A549 (cell line): ENCODE measurements around the gene PPA2. TPM values are rescaled to one million over a fixed set of nuclear protein-coding genes. Genes with fewer than 3 reads are reported as not detected.
A peak's percentile ranks its signal among the peaks of the same experiment; 100 is the strongest.

ENCODE experiments used
- ATAC-seq, 2 experiments: fragments of 200-7000 bp in 1 of 2; fragments of >200 bp in 1 of 2; cut with Nextera tagmentation in 1 of 2; cut with Tn5 transposase in 1 of 2; 3 replicates each; pipeline versions ENCODE4 v1.8.0 to v1.9.1; 2018 to 2020; ENCODE audit warnings: mild to moderate bottlenecking in 1 of 2, moderate library complexity in 1 of 2
- CTCF ChIA-PET: fragments of 300-600 bp; sonication (Branson Sonifier 250); formaldehyde crosslinking; extraction: SDS; loops from one replicate; lab custom pipeline; 2021; ENCODE audit warnings: antibody characterized with exemption, inconsistent platforms; lab: Yijun Ruan, JAX
- POLR2A ChIA-PET: fragments of 350-600 bp; formaldehyde crosslinking; extraction: SDS; loops from one replicate; lab custom pipeline; 2021; ENCODE audit warnings: antibody characterized with exemption, inconsistent platforms; lab: Yijun Ruan, JAX
- DNase-seq, 2 experiments: peaks; one replicate each; pipeline versions ENCODE4 v3.0.0 to v3.0.0-alpha.2; 2011 to 2016; ENCODE audit warnings: low read depth in 1 of 2, low spot score in 1 of 2
- FAIRE-seq: peaks from 2 replicates; lab custom pipeline; 2011; peaks lifted over from hg19 to GRCh38; lab: Jason Lieb, UNC
- H3K27ac ChIP-seq, 2 experiments: fragments of >200 bp; sonication (Bioruptor Twin); formaldehyde crosslinking; 3 replicates each; pipeline ENCODE4 v1.5.1; 2016 to 2017
- H3K4me1 ChIP-seq: fragments of >200 bp; sonication (Bioruptor Twin); formaldehyde crosslinking; 3 replicates; pipeline ENCODE4 v1.6.1; 2016
- H3K4me2 ChIP-seq: fragments of >200 bp; sonication (Bioruptor Twin); formaldehyde crosslinking; 3 replicates; pipeline ENCODE4 v1.6.1; 2016
- H3K4me3 ChIP-seq: fragments of >200 bp; sonication (Bioruptor Twin); formaldehyde crosslinking; 3 replicates; pipeline ENCODE4 v1.5.1; 2016
- H3K9me3 ChIP-seq: fragments of >200 bp; sonication (Bioruptor Twin); formaldehyde crosslinking; 3 replicates; pipeline ENCODE4 v1.6.1; 2016
- CBX8 ChIP-seq: fragments of 200-600 bp; sonication (generic); IDR thresholded peaks from 2 replicates; pipeline ENCODE4 v1.6.1; 2016
- CEBPB ChIP-seq, 2 experiments: fragments of >200 bp in 1 of 2; sonication (Bioruptor Twin) in 1 of 2; formaldehyde crosslinking in 1 of 2; IDR thresholded peaks; 2 replicates each; pipeline ENCODE4 v1.6.1; 2012 to 2016
- CTCF ChIP-seq: fragments of >200 bp; sonication (Bioruptor Twin); formaldehyde crosslinking; IDR thresholded peaks from 3 replicates; pipeline ENCODE4 v1.5.1; 2016
- E2F6 ChIP-seq: IDR thresholded peaks from 2 replicates; pipeline ENCODE4 v1.6.1; 2012; ENCODE audit warnings: low read depth, borderline replicate concordance
- EP300 ChIP-seq, 2 experiments: fragments of >200 bp; sonication (Bioruptor Twin); formaldehyde crosslinking; IDR thresholded peaks; 2 replicates in 1 of 2; 3 replicates in 1 of 2; pipeline ENCODE4 v1.6.1; 2016 to 2017
- FOSB ChIP-seq: fragments of 250-450 bp; sonication (Bioruptor Pico); IDR thresholded peaks from 2 replicates; pipeline ENCODE4 v1.5.0; 2020; ENCODE audit warnings: mild to moderate bottlenecking, moderate library complexity
- HOXA7 ChIP-seq: fragments of 250-450 bp; sonication (Bioruptor Pico); IDR thresholded peaks from 2 replicates; pipeline ENCODE4 v1.5.0; 2020; ENCODE audit warnings: mild to moderate bottlenecking, moderate library complexity
- KDM5A ChIP-seq: fragments of 200-600 bp; sonication (generic); IDR thresholded peaks from 2 replicates; pipeline ENCODE4 v1.6.1; 2016; ENCODE audit warnings: antibody characterized with exemption, mild to moderate bottlenecking
- RAD21 ChIP-seq, 2 experiments: fragments of >200 bp in 1 of 2; sonication (Bioruptor Twin) in 1 of 2; formaldehyde crosslinking in 1 of 2; IDR thresholded peaks in 1 of 2; conservative IDR thresholded peaks in 1 of 2; 2 replicates in 1 of 2; 3 replicates in 1 of 2; pipeline ENCODE4 v1.6.1; 2012 to 2018; ENCODE audit warnings: inconsistent platforms in 1 of 2
- REST ChIP-seq: fragments of 200-600 bp; sonication (generic); IDR thresholded peaks from 2 replicates; pipeline ENCODE4 v1.6.1; 2016; ENCODE audit warnings: antibody characterized with exemption, mild to moderate bottlenecking, moderate library complexity
- SMC3 ChIP-seq: fragments of >200 bp; sonication (Bioruptor Twin); formaldehyde crosslinking; IDR thresholded peaks from 3 replicates; pipeline ENCODE4 v1.6.1; 2018; ENCODE audit warnings: inconsistent platforms
- TP53 ChIP-seq: fragments of 250-450 bp; sonication (Bioruptor Pico); IDR thresholded peaks from 2 replicates; pipeline ENCODE4 v1.5.0; 2021; ENCODE audit warnings: mild to moderate bottlenecking, moderate library complexity
- ZFP36 ChIP-seq: fragments of 450-650 bp; IDR thresholded peaks from 2 replicates; pipeline ENCODE4 v1.6.1; 2014; ENCODE audit warnings: borderline replicate concordance; ENCODE audit not compliant: partially characterized antibody
- ZNF302 ChIP-seq: fragments of 250-450 bp; sonication (Bioruptor Pico); IDR thresholded peaks from 2 replicates; pipeline ENCODE4 v1.9.0; 2021; ENCODE audit warnings: inconsistent platforms, mild to moderate bottlenecking, moderate library complexity
- ZSCAN20 ChIP-seq: fragments of 250-450 bp; sonication (Bioruptor Pico); IDR thresholded peaks from 2 replicates; pipeline ENCODE4 v1.8.0; 2022; ENCODE audit warnings: mild to moderate bottlenecking, moderate library complexity
- WGBS: methylation state at CpG from one replicate; pipeline ENCODE4 v1.1.6; 2017; ENCODE audit errors: missing lambda C conversion rate; 5-methylcytosine and 5-hydroxymethylcytosine counted together
- polyA plus RNA-seq, 4 experiments: library from polyadenylated mRNA; depleted of rRNA in 3 of 4; stranded (reverse); fragments of >200 nt; fragmentation: RNase III in 1 of 4; extraction: RNeasy Plus Mini Kit Qiagen cat#74134 plus additional on column Dnase treatment in 1 of 4; gene quantifications; 2 replicates in 3 of 4; 3 replicates in 1 of 4; pipeline ENCODE4 v1.2.3, GENCODE V29; 2011 to 2017

The PPA2 gene
- polyA plus RNA-seq, 2 of the 4 experiments (the other 2 are of a cell fraction), result 89.1 to 140 TPM

- no peak for TF ChIP-seq E2F6
Observed at GRCh38 chr4:105483840-105484239, 10.0 kb upstream of the PPA2 start (continued).

GRCh38 chr4:105474099-105474518 is 247 bp upstream of the PPA2 start:
- peak overlapping the region; percentile 78; the same call in 2 of the 3 replicates for H3K4me3 ChIP-seq
- ATAC-seq (peak; percentile 14; a peak in 5 of 6 replicates), FAIRE-seq (no peak), DNase-seq (peak in 1 of 2 experiments; percentile 76)
- peak overlapping the region; percentile 67 for H3K4me2 ChIP-seq
- H3K27ac ChIP-seq, result peak overlapping the region; percentile 93 to 99; a peak in 4 of 6 replicates
- H3K9me3 ChIP-seq, result no peaks in the 10 kb centered on the region
- 11% methylated on average over 13 of the region's 23 CpGs for WGBS
- POLR2A ChIA-PET, result interaction anchor here (0.5 to 1.9 kb wide), 7 partner anchors 8 to 721 kb away, joined by 3 to 9 read pairs (median 3); partner anchors contain the start of gene TET2
- TF ChIP-seq RAD21 (conservative IDR thresholded peaks at IDR 0.05 in 1 of 2, IDR thresholded peaks at IDR 0.05 in 1 of 2) (0 out of 5 replicates have a peak, but pooled peaks have one; percentile 16 to 30), FOSB (no peak), CEBPB (IDR thresholded peaks at IDR 0.05) (no peak), EP300 (IDR thresholded peaks at IDR 0.05) (no peak)
- peaks cover 14% of the 10 kb centered on the region for H3K4me1 ChIP-seq
- CTCF ChIA-PET, result interaction anchor here (0.6 to 2.0 kb wide), 24 partner anchors 10 to 727 kb away, joined by 3 to 10 read pairs (median 4); partner anchors contain the start of genes GSTCD, INTS12 and TET2

- H3K9me3 ChIP-seq, result no peaks in the 10 kb centered on the region
- CTCF ChIA-PET, result interaction anchor here (1.4 to 2.0 kb wide), 5 partner anchors 291 to 340 kb away, joined by 3 to 10 read pairs (median 4); partner anchors contain the start of gene TET2
- 13% methylated on average over 19 of the region's 19 CpGs for WGBS
- DNase-seq (no peak), ATAC-seq (peak in 1 of 2 experiments; percentile 11; a peak in 3 of 6 replicates), FAIRE-seq (no peak)
- peak overlapping the region; percentile 78 for H3K4me3 ChIP-seq
- POLR2A ChIA-PET, result interaction anchor here (1.9 kb wide), 1 partner anchor 326 kb away, joined by 9 read pairs; the partner anchor contains the start of gene TET2
- H3K4me2 ChIP-seq, result peak overlapping the region; percentile 83
- peak overlapping the region; percentile 93 to 99 for H3K27ac ChIP-seq
- TF ChIP-seq ZSCAN20 (CRISPR knock-in tag) (no peak), HOXA7 (CRISPR knock-in tag) (no peak), TP53 (CRISPR knock-in tag) (no peak), KDM5A (no peak)
- H3K4me1 ChIP-seq, result peaks cover 14% of the 10 kb centered on the region
Observed at GRCh38 chr4:105472871-105473323, 965 bp downstream of the PPA2 start.

GRCh38 chr4:105471566-105472176 is 2.2 kb downstream of the PPA2 start:
- WGBS, result 5% methylated on average over 10 of the region's 10 CpGs
- H3K27ac ChIP-seq, result peak overlapping the region in 1 of 2 experiments; percentile 43; a peak in 1 of 6 replicates
- CTCF ChIA-PET, result interaction anchor here (0.6 to 1.3 kb wide), 4 partner anchors 45 to 676 kb away, joined by 3 to 8 read pairs (median 4); no protein-coding TSS in a partner anchor
- peaks cover 14% of the 10 kb centered on the region for H3K4me1 ChIP-seq
- TF ChIP-seq CTCF (peak; percentile 66), SMC3 (peak; percentile 65), ZNF302 (CRISPR knock-in tag) (no peak), RAD21 (conservative IDR thresholded peaks at IDR 0.05 in 1 of 2, IDR thresholded peaks at IDR 0.05 in 1 of 2) (peak; percentile 64 to 70), ZFP36 (no peak), CBX8 (no peak), REST (no peak), TP53 (CRISPR knock-in tag) (no peak)
- TF ChIP-seq, all 56 proteins: peak for 3
- peak; percentile 37 to 54; a peak in 3 of 6 replicates for ATAC-seq
- no peak for FAIRE-seq
- peak; percentile 48 to 69 for DNase-seq
- peak overlapping the region; percentile 83 for H3K4me2 ChIP-seq
- H3K4me3 ChIP-seq, result peak overlapping the region; percentile 78; the same call in 1 of the 3 replicates
- H3K9me3 ChIP-seq, result no peaks in the 10 kb centered on the region
- POLR2A ChIA-PET, result interaction anchor here (1.0 kb wide), 1 partner anchor 325 kb away, joined by 4 read pairs; the partner anchor contains the start of gene TET2
